OCI-LY1 (cell line): ENCODE data around the gene CBFA2T3.

Experiments used
- H2AFZ ChIP-seq: fragments of 200-600 bp; sonication (generic), shearing (Covaris generic); 2 replicates; pipeline ENCODE4 v1.6.0; 2014; ENCODE audit warnings: antibody characterized with exemption, mild to moderate bottlenecking, low read length
- H3F3A ChIP-seq: fragments of 200-600 bp; sonication (generic), shearing (Covaris generic); 2 replicates; pipeline ENCODE4 v1.6.0; 2014; ENCODE audit warnings: mild to moderate bottlenecking, antibody characterized with exemption, low read length, moderate library complexity; ENCODE audit not compliant: insufficient read depth
- H3K27ac ChIP-seq: fragments of 200-600 bp; sonication (generic); 2 replicates; pipeline ENCODE4 v1.5.1; 2014; ENCODE audit warnings: low read length, mixed run types, mild to moderate bottlenecking, low read depth; ENCODE audit not compliant: poor library complexity, severe bottlenecking
- H3K27me3 ChIP-seq: fragments of 200-600 bp; sonication (generic); 2 replicates; pipeline ENCODE4 v1.6.0; 2014; ENCODE audit warnings: antibody characterized with exemption, mild to moderate bottlenecking, low read length, moderate library complexity; ENCODE audit not compliant: insufficient read depth
- H3K36me3 ChIP-seq: fragments of 200-600 bp; sonication (generic); 2 replicates; pipeline ENCODE4 v1.6.1; 2014; ENCODE audit warnings: mild to moderate bottlenecking, antibody characterized with exemption, low read length, moderate library complexity, mixed read lengths; ENCODE audit not compliant: insufficient read depth
- H3K4me1 ChIP-seq: fragments of 200-600 bp; sonication (generic); 2 replicates; pipeline ENCODE4 v1.5.1; 2014; ENCODE audit warnings: mild to moderate bottlenecking, low read length, moderate library complexity; ENCODE audit not compliant: insufficient read depth, severe bottlenecking
- H3K4me2 ChIP-seq: fragments of 200-600 bp; sonication (generic), shearing (Covaris generic); 2 replicates; pipeline ENCODE4 v1.6.1; 2014; ENCODE audit warnings: low read length
- H3K4me3 ChIP-seq: fragments of 200-600 bp; sonication (generic); 2 replicates; pipeline ENCODE4 v1.5.1; 2014; ENCODE audit warnings: low read length, low read depth, mild to moderate bottlenecking, mixed read lengths; ENCODE audit not compliant: poor library complexity, severe bottlenecking
- H3K79me2 ChIP-seq: fragments of 200-600 bp; shearing (Covaris generic); 2 replicates; pipeline ENCODE4 v1.6.1; 2016; ENCODE audit warnings: mixed run types, low read length, mixed read lengths; ENCODE audit not compliant: insufficient read depth
- H3K9ac ChIP-seq: fragments of 200-600 bp; sonication (generic), shearing (Covaris generic); 2 replicates; pipeline ENCODE4 v1.6.1; 2014; ENCODE audit warnings: mild to moderate bottlenecking, low read length, mixed read lengths
- H3K9me2 ChIP-seq: fragments of 200-600 bp; sonication (generic), shearing (Covaris generic); 2 replicates; pipeline ENCODE4 v1.6.1; 2014; ENCODE audit warnings: low read depth, mild to moderate bottlenecking, low read length, mixed read lengths
- H3K9me3 ChIP-seq: fragments of 200-600 bp; shearing (Covaris generic); 2 replicates; pipeline ENCODE4 v1.6.1; 2014; ENCODE audit warnings: low read length, mixed read lengths
- H4K20me1 ChIP-seq: fragments of 200-600 bp; sonication (generic), shearing (Covaris generic); 2 replicates; pipeline ENCODE4 v1.6.0; 2016; ENCODE audit warnings: mild to moderate bottlenecking, low read length; ENCODE audit not compliant: insufficient read depth
- CTCF ChIP-seq: fragments of 200-600 bp; sonication (generic), shearing (Covaris generic); IDR thresholded peaks from 2 replicates; pipeline ENCODE4 v1.5.1; 2017; ENCODE audit warnings: mild to moderate bottlenecking, antibody characterized with exemption, low read length, moderate library complexity, mixed read lengths
- EZH2 ChIP-seq: fragments of 200-600 bp; sonication (generic), shearing (Covaris generic); IDR thresholded peaks from 2 replicates; pipeline ENCODE4 v1.8.0; 2017; ENCODE audit warnings: borderline replicate concordance, mixed run types, mild to moderate bottlenecking, antibody characterized with exemption, low read length, moderate library complexity, mixed read lengths

The CBFA2T3 gene

GRCh38 chr16:88971371-88972097 lies 5.5 kb downstream of the CBFA2T3 start:
- peak overlapping the region; percentile 73 for H3K4me2 ChIP-seq
- peaks cover 100% of the 10 kb centered on the region for H3K4me1 ChIP-seq
- no peak overlapping the region for H2AFZ ChIP-seq
- H3K27ac ChIP-seq = peak overlapping the region; percentile 100
- no peaks in the 10 kb centered on the region for H3F3A ChIP-seq
- no peaks in the 10 kb centered on the region for H3K27me3 ChIP-seq
- no peaks in the 10 kb centered on the region for H3K79me2 ChIP-seq
- H3K9ac ChIP-seq = peak overlapping the region; percentile 86
- no peaks in the 10 kb centered on the region for H3K9me3 ChIP-seq
- H3K36me3 ChIP-seq = no peaks in the 10 kb centered on the region
- H4K20me1 ChIP-seq = no peaks in the 10 kb centered on the region
- no peak for TF ChIP-seq CTCF
- no peak for TF ChIP-seq EZH2
- H3K4me3 ChIP-seq = peak overlapping the region; percentile 65
- no peaks in the 10 kb centered on the region for H3K9me2 ChIP-seq

- Histone ChIP-seq H3K36me3 (no peaks in the 10 kb centered on the region), H3K4me2 (peak overlapping the region; percentile 73), H3K9ac (peak overlapping the region; percentile 86), H3K9me3 (no peaks in the 10 kb centered on the region), H3K27ac (peak overlapping the region; percentile 100), H2AFZ (no peak overlapping the region), H3K9me2 (no peaks in the 10 kb centered on the region), H3K4me3 (peak overlapping the region; percentile 65), H4K20me1 (no peaks in the 10 kb centered on the region), H3K27me3 (no peaks in the 10 kb centered on the region), H3K4me1 (peaks cover 100% of the 10 kb centered on the region), H3K79me2 (no peaks in the 10 kb centered on the region), H3F3A (0 out of 2 replicates have a peak, but pooled peaks cover 2% of the 10 kb centered on the region)
- no peak for TF ChIP-seq CTCF
- TF ChIP-seq EZH2 = no peak
These were observed 6.4 kb downstream of the CBFA2T3 start for GRCh38 chr16:88970539-88971065.

GRCh38 chr16:88970050-88970449 lies 7.0 kb downstream of the CBFA2T3 start:
- H3K4me1 ChIP-seq = peaks cover 100% of the 10 kb centered on the region
- H3K27me3 ChIP-seq = no peaks in the 10 kb centered on the region
- peak overlapping the region; percentile 86 for H3K9ac ChIP-seq
- H4K20me1 ChIP-seq = no peaks in the 10 kb centered on the region
- peak overlapping the region; percentile 100 for H3K27ac ChIP-seq
- no peaks in the 10 kb centered on the region for H3K79me2 ChIP-seq
- no peaks in the 10 kb centered on the region for H3K9me3 ChIP-seq
- peak overlapping the region; percentile 73 for H3K4me2 ChIP-seq
- 0 out of 2 replicates have a peak, but pooled peaks cover 3% of the 10 kb centered on the region for H3F3A ChIP-seq
- H3K9me2 ChIP-seq = no peaks in the 10 kb centered on the region
- H3K4me3 ChIP-seq = peak overlapping the region; percentile 65
- H3K36me3 ChIP-seq = no peaks in the 10 kb centered on the region
- no peak overlapping the region for H2AFZ ChIP-seq
- no peak for TF ChIP-seq CTCF
- TF ChIP-seq EZH2 = no peak
